Measurements from ENCODE around the gene MRPL28.
"Not testable (repeated sequence)": the region's sequence is repeated elsewhere in the genome, so short reads cannot be mapped to it uniquely, and the experiment has no call there.

Gene MRPL28

DNA sequence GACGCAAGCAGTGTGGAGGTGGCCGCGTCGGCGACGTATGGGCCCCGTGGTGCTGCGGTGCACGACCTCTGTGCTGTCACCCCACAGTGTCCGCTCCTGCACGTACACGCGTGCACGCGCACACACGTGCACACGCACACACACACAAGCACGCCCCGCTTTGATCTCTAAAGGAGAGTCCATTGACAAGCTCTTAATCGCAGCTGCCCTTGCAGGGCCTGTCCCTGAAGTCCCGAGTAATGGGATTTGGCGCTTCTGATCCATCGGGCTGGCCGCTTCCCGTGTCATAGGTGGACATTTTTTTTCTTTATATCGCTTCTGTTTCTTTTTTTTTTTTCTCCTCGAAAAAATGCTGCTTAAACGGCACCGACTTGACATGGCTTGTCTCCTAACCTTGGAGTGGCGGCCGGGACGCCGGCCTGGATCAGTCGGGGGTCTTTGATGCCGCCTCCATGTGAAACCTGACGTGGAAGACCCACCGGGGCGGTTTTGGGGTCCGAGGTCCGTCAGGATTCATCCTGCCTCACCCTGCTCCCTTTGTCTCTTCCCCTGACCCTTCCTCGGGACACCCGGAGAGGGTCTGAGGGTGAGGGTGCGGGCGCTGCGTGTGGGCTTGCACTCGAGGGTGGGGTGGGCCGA is 9.5 kb downstream of the MRPL28 start:
- DNase-seq (ENCODE audit: low read depth in 2 of 2): no peak

DNA sequence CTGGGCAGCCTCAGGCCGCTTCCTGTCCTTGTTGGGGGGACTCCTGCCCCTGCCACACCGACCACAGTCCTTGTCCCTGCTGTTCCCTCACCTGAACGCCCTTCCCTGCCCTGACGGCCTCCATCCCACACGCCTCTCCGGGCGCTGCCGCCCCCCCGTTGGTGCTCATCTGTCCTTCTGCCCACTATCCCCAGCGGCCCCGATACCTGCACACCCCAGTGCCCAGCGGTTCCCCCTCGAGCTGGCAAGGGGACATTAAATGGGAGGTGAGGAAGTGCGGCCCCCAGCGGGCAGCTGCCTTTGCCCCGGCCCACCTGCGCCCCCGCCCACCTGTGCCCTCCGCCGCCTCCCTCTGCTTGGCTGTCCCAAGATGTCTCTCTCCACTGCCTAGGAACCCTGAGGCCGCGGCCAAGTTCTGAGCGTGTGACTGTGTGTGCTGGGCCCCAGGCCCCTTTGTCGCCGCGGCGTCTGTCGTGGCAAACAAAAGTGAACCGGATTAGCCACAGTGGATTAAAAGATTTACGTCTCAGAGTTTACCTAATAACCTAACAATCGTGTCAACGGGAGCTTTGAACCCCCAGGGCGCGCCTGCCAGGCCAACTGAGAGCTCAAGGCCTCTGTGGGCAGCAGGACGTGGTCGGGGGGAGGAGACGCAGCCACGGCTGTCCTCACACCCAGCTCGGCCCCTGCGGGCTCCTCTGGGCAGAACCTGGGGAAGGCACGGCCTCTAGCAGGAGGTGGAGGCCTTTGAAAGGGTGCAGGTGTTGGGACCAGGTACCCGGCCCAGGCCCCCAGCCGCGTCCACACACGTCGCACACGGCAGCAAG is 10.3 kb downstream of the MRPL28 start:
- no peak for DNase-seq (ENCODE audit: low read depth in 2 of 2)

DNA sequence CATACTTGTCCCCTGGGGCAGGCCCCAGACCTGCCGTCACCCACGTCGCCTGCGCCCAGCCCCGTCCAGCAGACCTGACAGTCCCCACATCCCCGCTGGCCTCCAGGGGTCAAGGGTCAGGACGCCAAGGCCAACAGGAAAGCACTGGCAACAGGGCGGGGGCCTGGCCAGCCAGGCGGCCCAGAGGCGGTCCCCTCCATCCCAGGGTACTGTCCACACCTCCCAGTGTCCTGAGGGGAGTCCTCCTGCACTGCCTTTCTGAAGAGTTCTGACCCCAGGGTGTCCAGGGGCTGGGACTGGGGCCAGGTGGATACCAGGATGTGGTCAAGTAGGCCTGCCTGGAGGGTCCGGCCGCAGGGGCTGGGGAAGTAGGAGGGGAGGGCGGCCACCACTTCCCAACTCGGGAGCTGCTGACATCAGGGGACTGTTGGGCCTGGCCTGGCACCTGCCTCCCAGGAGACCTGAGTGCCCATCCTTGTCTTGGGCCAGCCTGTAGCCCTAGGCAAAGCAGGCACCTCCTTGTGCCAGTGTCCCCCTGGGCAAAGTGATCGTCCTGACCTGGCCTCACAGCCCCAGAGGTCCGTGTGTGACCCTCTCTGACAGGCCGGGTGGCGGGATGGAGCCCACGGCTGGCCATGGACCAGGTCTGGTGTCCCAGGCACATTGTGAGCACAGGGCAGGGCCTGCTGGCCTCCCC is 11.1 kb downstream of the MRPL28 start:
- DNase-seq (ENCODE audit: low read depth in 2 of 2): no peak

DNA sequence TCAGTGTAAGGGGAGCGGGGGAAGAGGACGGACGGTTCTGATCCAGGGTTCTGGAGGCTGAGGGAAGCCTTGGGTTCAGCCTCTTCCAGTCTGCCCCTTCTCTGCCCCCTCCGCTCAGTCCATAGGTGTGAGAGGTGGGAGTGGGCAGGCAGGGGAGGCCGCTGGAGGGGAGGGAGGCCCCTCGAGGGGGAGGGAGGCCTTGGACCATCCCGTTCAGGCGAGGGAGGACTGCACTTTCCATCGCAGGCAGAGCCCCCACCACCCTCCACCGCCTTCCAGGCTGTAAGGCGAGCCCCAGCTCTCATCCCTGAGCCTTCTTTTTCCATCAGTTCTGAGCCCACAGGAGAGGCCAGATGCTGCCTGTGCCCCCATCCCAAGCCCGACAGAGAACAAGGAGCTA is 13.6 kb downstream of the MRPL28 start:
- no peak for DNase-seq (ENCODE audit: low read depth in 2 of 2)

DNA sequence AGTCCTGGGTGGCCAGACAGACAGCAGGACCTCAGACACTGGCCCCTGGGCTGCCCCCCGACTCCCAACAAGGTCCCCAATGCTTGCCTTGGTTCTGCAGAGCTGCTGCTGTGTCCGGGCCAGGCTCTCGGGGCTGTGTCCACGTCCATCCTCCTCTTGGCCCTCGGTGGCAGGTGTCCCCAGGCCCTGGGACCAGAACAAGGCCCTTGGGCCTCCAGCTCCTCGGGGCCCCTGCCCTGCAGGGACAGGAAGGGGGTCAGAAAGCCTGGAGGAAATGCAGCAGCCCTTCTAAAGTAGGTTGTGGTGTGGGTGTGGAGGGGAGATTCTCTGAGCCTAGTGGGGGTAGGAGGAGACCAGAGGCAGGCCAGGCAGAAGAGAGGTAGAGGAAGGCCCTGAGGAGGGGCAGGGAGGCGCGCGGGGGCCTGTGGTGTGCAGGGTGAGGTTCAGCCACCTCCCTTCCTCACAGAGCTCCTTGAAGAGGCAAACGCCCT is 15.3 kb downstream of the MRPL28 start:
- no peak for DNase-seq (ENCODE audit: low read depth in 2 of 2)

DNA sequence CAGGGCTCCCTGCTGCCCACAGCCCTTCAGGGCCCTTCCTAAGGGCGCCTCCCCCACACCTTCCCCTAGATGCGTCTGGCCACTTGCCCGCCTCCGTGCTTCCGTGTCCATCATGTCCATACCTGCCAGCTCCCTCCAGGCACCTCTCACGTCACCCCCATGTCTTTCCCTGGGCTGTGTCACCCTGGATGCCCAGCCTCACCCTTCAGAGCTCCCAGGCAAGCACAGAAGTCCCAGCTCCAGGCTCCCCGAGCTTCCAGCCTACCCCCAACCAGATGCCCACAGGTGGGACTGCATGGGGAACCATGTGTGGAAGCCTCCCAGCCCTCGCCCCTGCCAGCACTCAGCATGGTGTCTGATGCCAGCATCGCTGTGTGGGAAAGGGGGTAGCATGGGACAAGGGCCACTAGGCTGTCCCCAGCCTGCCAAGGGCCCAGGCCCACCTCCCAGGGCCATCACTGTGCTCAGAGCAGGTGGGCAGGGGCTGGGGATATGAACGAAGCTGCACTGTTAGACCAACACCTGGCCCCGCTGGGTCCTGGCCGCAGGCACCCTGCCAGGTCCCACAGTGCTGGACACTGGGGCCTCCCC is 16.0 kb downstream of the MRPL28 start:
- DNase-seq (ENCODE audit: low read depth in 2 of 2): no peak

DNA sequence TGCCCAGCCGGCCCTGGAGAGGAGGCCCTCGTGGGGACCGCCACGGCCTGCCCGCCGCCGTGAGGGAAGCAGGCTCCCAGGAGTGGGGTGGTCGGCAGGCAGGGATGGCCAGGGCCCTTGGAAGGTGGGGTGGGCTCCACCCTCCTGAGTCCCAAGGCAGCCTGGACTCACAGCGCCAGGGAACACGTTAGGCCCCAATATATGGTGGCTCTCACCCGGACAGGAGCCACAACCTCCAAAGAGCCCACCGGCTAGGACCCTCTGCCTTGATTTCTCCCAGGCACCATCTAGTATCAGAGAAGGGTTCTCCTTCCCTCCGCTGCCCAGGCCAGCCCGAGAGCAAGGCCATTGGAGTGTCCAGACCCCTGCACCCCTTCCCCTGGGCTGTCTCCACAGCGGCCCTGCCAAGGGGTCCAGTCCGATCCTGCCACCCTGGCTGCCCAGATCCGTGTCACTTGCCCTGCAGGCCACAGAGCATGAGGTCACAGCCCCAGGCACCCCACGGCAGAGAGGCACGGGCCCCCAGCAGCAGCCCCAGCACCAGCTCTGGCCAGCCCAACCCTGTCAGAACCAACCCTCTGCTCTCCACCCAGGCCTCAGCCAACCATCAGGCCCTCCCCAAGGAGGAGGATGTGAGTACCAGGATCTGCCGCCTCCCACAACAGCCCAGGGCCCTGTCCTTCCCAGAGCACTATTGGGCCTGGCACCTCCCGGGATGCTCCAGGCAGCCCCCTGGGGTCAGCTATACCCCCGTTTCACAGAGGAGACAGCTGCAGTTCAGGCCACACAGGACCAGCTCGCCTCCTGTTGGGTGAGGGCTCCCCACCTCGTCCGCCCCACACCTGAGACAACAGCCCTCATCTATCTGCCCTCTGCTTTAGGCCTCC is 16.7 kb downstream of the MRPL28 start:
- no peak for DNase-seq (ENCODE audit: low read depth in 2 of 2)

DNA sequence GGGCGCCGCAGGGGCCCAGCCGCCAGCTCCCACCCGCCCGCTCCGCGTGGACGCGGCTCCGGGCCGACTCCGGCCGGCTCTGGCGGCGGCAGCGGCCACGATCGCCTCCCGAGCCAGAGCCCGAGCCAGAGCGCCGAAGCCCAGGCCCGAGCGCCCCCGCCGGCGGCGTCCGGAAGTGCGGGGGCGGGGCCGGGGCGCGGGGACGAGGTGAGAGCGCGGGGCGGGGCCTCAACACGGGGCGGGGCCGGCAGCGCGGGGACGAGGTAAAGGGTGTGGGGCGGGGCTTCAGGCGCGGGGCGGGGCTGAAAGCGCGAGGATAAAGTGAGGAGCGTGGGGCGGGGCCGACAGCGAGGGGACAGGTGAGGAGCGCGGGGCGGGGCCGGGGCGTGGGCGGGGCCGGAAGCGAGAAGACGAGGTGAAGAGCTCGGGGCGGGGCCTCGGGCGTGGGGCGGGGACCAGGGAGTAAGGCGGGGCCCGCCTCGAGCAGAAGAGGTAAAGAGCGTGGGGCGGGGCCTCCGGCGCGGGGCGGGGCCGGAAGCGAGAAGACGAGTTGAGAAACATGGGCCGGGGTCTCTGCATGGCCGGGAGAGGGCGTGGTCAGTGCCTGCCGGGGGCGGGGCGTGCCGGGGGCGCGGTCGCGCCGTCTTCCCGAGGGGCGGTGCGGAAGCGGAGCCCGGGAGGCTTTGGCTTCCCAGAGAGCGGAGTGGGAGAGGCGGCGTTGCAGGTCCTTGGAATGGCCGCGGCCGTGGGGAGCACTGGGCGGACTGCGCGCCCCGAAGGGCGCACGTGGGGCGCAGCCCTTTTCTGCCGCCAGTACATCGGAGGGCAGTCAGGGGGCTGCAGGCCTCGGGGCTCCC is 17.6 kb downstream of the MRPL28 start, which contains the start of gene AXIN1:
Gene AXIN1 (minus strand): TSS at position 177 of the 857 bp plus-strand sequence. CDS start 5,698 bp downstream, outside the sequence.
- DNase-seq (ENCODE audit: low read depth in 2 of 2): peak; percentile 100

DNA sequence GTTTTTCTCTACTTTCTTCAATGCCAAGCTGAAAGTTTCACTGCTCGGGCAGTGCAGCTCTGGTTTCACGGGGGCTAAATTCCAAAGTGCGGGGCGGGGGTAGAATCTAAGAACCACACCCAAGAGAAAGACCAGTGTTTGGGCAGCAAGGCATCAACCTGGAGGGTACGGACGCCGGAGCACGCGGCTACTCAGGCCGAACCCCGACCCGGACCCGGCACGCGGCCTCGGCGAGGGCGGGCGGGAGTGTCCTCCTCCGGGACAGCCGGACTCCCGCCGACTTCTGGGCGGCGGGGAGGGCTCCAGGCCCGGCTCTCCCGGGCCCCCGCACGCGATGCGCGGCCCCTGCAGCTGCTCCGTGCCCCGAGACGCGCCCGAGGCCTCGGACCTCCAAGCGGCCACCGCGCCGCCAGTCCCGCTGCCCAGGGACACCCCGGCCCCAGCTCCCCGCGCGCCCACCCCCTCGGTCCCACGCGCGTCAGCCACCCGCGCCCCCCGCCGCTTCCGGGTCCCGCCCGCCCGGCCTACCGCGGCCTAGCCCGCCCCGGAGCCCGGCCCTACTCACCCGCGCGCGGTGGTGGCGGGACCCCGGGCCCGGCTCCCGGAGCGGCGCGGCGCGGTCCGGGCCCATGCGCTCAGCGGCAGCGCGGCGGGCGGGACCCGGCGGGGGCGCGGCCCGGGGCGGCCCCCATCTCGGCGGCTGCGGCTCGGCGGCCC is 18.4 kb downstream of the MRPL28 start:
- DNase-seq (ENCODE audit: low read depth in 2 of 2): peak in 1 of 2 donors; percentile 47

DNA sequence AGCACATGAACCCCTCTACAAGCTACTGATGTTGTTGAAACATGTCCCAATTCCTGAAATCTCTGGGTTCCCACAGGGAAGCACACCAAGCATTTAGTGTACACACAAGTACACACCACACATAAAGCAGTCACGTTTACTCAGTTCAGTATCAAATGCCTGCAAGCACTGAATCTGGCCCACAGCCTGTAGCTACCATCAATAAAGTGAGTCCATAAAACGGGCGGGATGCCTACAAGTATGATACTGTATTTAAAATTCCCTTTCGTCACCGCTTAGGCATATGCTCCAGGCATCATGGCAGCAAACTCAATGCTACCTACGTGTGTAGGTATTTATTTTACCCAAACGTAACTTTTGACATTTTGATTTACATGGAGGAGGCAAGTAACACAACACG is 20.1 kb downstream of the MRPL28 start:
- DNase-seq (ENCODE audit: low read depth in 2 of 2): no peak

DNA sequence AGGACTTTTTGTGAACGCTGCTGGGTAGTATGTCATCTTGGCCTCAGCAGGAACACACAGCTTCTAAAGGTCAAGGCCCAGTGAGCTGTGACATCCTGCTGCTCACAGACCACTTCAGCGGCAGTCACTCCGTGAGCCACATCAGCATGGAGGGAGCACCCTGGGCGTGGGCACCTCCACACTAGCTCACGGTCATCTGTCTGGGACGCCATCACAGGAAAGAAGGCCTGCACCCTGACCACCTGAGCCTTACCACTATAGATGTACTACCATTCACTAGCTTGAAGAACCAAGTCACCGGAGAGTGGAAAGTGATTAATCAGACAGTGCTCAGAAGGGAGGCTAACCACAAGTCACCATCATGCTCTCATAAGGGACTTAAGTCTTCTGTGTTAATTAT is 21.1 kb downstream of the MRPL28 start:
- no peak for DNase-seq (ENCODE audit: low read depth in 2 of 2)

DNA sequence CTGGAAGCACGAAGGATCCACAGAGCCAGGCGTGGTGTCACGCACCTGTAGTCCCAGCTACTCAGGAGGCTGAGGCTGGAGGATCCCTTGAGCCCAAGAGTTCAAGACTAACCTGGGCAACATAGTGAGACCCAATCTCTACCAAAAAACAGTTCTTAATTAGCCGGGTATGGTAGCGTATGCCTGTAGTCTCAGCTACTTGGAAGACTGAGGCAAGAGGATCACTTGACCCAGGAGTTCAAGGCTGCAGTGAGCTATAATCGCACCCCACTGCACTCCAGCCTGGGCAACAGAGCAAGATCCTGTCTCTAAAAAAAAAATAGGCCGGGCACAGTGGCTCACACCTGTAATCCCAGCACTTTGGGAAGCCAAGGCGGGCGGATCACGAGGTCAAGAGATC is 21.8 kb downstream of the MRPL28 start:
- DNase-seq (ENCODE audit: low read depth in 2 of 2): not testable (repeated sequence)

DNA sequence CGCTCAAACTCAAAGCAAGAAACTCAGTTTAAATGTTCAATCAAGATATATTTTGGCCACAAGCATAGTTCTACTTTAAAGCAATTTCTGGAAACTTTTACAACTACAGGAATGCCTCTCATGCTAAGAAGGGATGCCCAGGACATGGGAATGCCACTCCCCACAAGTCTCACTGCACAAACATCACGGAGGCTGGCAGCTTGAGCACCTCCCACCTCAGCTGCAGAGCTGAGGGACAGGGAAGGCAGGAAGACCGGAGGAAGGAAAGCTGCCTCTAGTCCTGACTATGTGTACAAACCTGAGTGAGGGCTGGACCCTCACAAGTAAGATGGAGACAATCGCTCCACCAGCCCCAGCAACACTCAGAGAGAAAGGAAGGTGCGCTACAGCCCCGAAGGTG is 23.1 kb downstream of the MRPL28 start:
- DNase-seq (ENCODE audit: low read depth in 2 of 2): no peak

DNA sequence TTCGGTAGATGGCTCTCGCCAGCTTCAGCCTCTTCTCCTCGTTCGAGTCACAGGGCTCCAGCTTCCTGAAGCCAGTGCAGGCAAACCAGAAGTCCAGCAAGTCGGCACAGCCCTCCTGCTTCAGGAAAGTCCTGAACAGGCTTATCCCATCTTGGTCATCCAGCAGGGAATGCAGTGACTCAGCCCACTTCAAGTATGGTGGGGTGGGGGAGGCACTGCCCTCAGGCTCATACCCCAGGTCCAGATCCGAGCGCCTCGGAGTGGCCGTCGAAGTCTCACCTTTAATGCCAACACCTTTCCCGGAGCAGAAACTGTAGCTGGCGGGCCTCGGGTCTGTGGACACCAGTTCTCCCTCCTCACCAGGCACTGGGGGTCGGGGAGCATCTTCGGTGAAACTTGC is 23.8 kb downstream of the MRPL28 start:
- DNase-seq (ENCODE audit: low read depth in 2 of 2): no peak

DNA sequence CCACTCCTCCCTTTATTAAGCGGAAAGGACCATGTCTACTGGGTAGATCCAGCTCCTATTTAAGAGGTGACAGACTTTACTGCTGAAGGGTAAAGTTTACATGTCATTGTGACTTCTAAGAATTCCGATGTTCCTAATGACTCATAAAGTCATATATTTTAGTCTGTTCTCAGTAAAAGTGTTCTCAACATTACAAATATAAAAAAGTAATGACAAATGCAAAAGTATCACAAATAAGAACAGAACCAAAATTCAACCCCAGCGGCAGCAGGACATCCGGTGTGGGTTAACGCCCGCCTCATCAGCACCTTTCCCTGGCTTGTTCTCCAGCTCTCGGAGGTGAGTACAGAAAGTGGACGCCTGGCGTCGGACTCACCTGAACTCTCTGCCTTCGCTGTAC is 24.6 kb downstream of the MRPL28 start:
- DNase-seq (ENCODE audit: low read depth in 2 of 2): no peak

DNA sequence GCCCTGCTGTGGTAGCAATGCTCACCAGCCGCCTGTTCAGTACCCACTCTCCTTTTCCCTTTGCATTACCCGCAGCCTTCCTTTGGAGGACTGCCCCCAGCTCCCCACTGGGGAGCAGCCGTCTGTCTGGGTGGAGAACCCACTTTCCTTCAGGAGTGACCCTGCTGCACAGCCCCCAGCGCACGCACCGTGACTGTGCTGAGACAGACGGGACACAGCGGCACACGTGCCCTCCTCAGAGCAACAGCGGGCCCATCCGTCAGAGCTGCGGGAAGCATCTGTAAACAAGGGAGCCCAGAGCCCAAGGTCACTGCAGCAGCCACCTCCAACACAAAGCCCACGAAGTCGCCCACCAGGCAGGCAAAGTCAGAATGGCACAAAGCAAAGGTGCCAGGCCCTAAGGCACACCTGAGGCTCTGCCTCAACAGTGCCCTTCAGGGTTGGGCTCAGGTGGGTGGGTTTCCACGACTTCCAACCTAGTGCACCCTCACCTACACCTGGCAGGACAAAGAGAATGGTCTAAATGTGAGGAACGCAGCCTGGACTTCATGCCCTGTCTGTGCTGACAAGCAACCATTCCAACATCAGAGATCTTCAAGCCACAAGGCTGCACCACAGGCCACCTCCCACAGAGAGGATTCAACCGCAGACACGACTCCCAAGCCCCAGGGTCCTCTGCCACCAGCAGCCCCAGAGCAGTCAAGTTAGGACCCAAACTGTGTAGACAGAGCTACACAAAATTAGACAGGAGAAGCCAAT is 27.7 kb downstream of the MRPL28 start:
- no peak for DNase-seq (ENCODE audit: low read depth in 2 of 2)

DNA sequence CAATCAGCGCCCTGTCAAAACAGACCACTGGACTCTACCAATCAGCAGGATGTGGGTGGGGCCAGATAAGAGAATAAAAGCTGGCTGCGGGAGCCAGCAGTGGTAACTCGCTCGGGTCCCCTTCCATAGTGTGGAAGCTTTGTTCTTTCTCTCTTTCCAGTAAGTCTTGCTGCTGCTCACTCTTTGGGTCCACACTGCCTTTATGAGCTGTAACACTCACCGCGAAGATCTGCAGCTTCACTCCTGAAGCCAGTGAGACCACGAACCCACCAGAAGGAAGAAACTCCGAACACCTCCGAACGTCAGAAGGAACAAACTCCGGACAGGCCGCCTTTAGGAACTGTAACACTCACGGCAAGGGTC is 28.4 kb downstream of the MRPL28 start:
- DNase-seq (ENCODE audit: low read depth in 2 of 2): not testable (repeated sequence)

DNA sequence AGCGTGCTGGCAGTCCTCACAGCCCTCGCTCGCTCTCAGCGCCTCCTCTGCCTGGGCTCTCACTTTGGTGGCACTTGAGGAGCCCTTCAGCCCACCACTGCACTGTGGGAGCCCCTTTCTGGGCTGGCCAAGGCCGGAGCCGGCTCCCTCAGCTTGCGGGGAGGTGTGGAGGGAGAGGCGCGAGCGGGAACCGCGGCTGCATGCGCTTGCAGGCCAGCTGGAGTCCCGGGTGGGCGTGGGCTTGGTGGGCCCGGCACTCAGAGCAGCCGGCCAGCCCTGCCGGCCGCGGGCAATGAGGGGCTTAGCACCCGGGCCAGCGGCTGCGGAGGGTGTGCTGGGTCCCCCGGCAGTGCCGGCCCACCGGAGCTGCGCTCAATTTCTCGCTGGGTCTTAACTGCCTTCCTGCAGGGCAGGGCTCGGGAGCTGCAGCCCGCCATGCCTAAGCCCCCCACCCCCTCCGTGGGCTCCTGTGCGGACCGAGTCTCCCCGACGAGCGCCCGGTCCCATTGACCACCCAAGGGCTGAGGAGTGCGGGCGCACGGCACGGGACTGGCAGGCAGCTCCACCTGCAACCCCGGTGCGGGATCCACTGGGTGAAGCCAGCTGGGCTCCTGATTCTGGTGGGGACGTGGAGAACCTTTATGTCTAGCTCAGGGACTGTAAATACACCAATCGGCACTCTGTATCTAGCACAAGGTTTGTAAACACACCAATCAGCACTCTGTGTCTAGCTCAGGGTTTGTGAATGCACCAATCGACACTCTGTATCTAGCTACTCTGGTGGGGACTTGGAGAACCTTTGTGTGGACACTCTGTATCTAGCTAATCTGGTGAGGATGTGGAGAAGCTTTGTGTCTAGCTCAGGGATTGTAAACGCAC is 29.0 kb downstream of the MRPL28 start:
- not testable (repeated sequence) for DNase-seq (ENCODE audit: low read depth in 2 of 2)

Measured in stimulated activated CD8-positive, alpha-beta memory T cell treated with anti-CD3 and anti-CD28 coated beads, Interleukin-7, amount 100 ng/mL, for 4 hours (primary cell).